Duodenal mucosa (tissue), 2 donors: ENCODE measurements around the gene LRSAM1.

ENCODE experiments used
- H3K27ac ChIP-seq: one replicate; pipeline ENCODE4 v1.7.0; 2013; ENCODE audit warnings: low read depth, low read length
- H3K27me3 ChIP-seq, 2 donors: one replicate each; pipeline ENCODE4 v1.7.0; 2013; ENCODE audit warnings: low read length in 2 of 2, control low read depth in 1 of 2; ENCODE audit not compliant: insufficient read depth in 2 of 2, control insufficient read depth in 1 of 2
- H3K36me3 ChIP-seq, 2 donors: one replicate each; pipeline ENCODE4 v1.7.0; 2013; ENCODE audit warnings: low read length in 2 of 2, control low read depth in 1 of 2; ENCODE audit not compliant: insufficient read depth in 2 of 2, control insufficient read depth in 1 of 2
- H3K4me1 ChIP-seq, 2 donors: one replicate each; pipeline ENCODE4 v1.7.0; 2013; ENCODE audit warnings: low read length in 2 of 2, control low read depth in 1 of 2; ENCODE audit not compliant: insufficient read depth in 2 of 2, control insufficient read depth in 1 of 2
- H3K4me3 ChIP-seq, 2 donors: one replicate each; pipeline ENCODE4 v1.7.0; 2013; ENCODE audit warnings: low read length in 2 of 2, low read depth in 1 of 2
- H3K9ac ChIP-seq, 2 donors: one replicate each; pipeline ENCODE4 v1.7.0; 2013; ENCODE audit warnings: low read length in 2 of 2, low read depth in 1 of 2
- H3K9me3 ChIP-seq, 2 donors: one replicate each; pipeline ENCODE4 v1.7.0; 2013; ENCODE audit warnings: low read length in 2 of 2, control low read depth in 1 of 2; ENCODE audit not compliant: control insufficient read depth in 1 of 2

Gene LRSAM1

DNA sequence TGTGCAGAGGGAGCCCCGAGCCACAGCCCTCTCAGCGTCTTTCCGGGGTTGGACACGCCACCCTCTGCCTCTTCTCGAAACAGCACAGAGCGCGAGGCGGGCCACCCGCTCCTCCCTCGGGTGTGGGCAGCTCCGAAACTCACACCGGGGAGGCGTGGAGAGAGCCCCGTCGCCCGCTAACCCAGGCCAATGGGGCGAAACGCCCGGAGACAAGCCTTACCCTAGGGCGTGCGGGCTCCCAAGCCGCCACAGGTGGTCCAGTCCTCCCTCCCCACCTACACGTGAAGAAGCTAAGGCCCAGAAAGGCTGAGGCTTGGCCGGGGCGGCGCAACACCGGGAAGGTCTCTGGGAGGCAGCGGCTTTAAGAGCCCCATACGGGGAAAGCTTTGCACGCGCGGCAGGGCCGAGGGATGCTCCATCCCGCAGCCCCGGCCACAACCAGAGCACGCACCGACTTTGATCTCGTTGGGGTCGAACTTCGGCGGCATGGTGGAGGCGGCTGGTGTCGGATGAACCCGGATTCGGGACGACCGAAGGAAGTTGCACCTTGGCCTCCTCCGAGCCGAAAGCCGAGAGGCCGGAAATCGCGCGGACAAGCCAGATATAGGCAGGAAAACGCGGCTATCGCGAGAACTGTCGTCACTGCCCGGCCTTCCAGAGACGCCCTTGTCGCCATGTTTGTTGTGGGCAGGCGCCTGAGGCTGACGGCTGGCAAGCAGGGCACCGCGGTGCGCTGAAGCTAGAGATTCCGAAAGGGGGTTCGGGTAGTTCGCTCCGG lies at the start of gene LRSAM1, which contains the start of gene RPL12:
TSS of gene LRSAM1 (plus strand) at position 681 of the 778 bp plus-strand sequence. CDS start 3,018 bp downstream, outside the sequence.
TSS of gene RPL12 (minus strand) at position 577 of the 778 bp plus-strand sequence. CDS start at position 488, 89 bp downstream.
- no peaks in the 10 kb centered on the region for H3K9me3 ChIP-seq
- peaks cover 32 to 42% of the 10 kb centered on the region in 2 donors for H3K36me3 ChIP-seq
- no peaks in the 10 kb centered on the region for H3K27me3 ChIP-seq
- peak within 1 kb of the TSS; percentile 94 to 95 for H3K4me3 ChIP-seq
- peaks cover 28 to 41% of the 10 kb centered on the region in 2 donors for H3K4me1 ChIP-seq
- H3K9ac ChIP-seq = peak within 1 kb of the TSS; percentile 92 to 96
- H3K27ac ChIP-seq = peak within 1 kb of the TSS; percentile 88

DNA sequence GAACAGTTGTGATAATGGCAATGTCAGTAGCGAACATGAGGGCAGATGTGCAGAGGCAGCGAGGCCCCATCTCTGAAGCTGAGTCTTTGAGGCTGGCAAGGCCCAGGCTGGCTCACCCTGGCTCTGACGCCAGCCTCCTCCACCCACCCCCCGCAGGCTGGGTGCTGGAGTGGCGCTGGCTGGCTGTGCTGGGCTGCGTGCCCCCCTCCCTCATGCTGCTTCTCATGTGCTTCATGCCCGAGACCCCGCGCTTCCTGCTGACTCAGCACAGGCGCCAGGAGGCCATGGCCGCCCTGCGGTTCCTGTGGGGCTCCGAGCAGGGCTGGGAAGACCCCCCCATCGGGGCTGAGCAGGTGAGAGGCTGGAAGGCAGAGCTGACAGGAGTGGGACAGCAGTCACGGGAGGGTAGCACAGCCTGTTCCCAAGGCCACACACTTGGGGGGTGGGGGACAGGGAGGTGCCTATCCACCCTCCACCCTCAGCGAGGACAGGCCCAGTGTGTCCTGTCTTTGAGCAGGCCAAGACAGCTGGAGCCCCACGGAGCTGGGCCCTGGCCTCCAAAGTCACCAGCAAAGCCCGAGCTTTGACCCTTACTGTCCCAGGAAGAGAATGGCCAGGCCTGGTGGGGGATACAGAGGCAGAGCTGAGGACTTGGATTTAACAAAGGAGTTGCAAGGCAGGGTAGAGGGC lies 48.8 kb upstream of the LRSAM1 start:
- peaks cover 21 to 43% of the 10 kb centered on the region in 2 donors for H3K36me3 ChIP-seq

DNA sequence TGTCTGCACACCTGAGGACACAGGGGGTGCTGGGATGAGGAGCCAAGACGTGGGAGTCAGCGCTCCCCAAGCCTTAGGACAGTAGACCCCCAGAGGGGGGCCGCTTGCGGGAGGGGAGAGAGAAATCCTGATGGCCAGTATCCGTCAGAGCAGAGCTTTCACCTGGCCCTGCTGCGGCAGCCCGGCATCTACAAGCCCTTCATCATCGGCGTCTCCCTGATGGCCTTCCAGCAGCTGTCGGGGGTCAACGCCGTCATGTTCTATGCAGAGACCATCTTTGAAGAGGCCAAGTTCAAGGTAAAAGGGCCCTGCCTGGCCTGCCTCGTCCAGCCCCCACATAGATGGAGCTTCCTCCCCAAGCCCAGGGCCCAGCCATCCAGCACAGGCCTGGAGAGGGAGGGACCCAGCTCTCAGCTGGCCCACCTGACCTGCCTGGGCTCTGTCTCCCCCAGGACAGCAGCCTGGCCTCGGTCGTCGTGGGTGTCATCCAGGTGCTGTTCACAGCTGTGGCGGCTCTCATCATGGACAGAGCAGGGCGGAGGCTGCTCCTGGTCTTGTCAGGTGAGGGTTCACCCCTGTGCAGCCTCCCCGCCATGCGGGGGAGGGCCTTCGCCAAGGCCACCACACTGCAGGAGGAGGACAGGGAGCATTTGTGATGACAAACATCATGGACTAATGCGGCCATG lies 47.7 kb upstream of the LRSAM1 start:
- H3K27me3 ChIP-seq = no peaks in the 10 kb centered on the region
- no peaks in the 10 kb centered on the region for H3K9me3 ChIP-seq
- H3K4me3 ChIP-seq = no peak overlapping the region
- no peak overlapping the region for H3K9ac ChIP-seq
- peaks cover 21 to 43% of the 10 kb centered on the region in 2 donors for H3K36me3 ChIP-seq
- H3K27ac ChIP-seq = no peak overlapping the region
- H3K4me1 ChIP-seq = peaks cover 1 to 4% of the 10 kb centered on the region in 2 donors

More for the DNA sequence above, 48.8 kb upstream of the LRSAM1 start:
- no peaks in the 10 kb centered on the region for H3K9me3 ChIP-seq
- no peak overlapping the region for H3K9ac ChIP-seq
- no peak overlapping the region for H3K27ac ChIP-seq
- no peaks in the 10 kb centered on the region for H3K27me3 ChIP-seq
- no peak overlapping the region for H3K4me3 ChIP-seq
- peaks cover 10% of the 10 kb centered on the region in 2 donors for H3K4me1 ChIP-seq

DNA sequence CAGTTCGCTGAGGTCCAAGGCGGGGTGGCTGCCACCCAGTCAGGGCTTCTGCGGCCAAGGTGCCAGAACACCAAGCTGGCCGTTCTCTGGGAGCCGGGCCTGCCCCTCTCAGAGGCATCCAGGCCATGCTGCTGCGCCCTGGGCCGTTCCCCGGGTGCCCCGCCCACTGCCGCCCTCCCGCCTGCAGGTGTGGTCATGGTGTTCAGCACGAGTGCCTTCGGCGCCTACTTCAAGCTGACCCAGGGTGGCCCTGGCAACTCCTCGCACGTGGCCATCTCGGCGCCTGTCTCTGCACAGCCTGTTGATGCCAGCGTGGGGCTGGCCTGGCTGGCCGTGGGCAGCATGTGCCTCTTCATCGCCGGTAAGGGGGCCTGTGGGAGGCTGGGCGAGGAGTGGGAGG lies 46.7 kb upstream of the LRSAM1 start:
- Histone ChIP-seq H3K36me3 (peaks cover 21 to 43% of the 10 kb centered on the region in 2 donors), H3K4me1 (no peaks in the 10 kb centered on the region), H3K4me3 (no peak overlapping the region), H3K9me3 (no peaks in the 10 kb centered on the region), H3K9ac (no peak overlapping the region), H3K27ac (no peak overlapping the region), H3K27me3 (no peaks in the 10 kb centered on the region)

DNA sequence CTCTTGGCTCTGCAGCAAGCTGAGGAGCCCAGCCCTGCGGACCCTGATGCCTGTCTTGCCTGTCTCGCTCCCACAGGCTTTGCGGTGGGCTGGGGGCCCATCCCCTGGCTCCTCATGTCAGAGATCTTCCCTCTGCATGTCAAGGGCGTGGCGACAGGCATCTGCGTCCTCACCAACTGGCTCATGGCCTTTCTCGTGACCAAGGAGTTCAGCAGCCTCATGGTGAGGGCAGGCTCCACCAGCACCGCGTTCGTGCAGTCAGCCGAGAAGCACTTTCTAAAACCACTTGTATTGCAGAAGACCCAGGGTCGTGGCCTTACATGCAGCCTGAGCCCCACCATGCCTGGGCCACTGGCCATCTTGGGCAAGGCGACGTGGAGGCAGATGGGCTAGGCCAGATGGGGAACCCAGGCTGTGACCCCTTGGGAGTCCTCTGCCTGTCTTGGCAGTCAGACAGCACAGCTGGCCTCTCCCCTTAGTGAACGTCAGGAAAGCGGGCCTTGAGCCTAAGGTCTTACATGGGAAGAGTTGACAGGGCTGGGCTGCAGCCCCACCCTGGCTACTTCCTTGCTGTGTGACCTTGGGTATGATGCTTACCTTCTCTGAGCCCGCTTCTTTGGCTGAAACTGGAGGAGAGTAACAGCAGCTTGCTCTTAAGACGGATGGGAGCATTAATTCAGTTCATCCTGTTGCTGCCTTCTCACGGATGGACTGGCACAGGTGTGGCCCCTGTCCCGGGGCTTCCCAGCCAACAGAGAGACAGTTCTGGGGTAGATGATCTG lies 45.8 kb upstream of the LRSAM1 start:
- Histone ChIP-seq H3K27ac (no peak overlapping the region), H3K9me3 (no peaks in the 10 kb centered on the region), H3K4me3 (no peak overlapping the region), H3K9ac (no peak overlapping the region), H3K27me3 (no peaks in the 10 kb centered on the region), H3K36me3 (peaks cover 21 to 43% of the 10 kb centered on the region in 2 donors), H3K4me1 (no peaks in the 10 kb centered on the region)

DNA sequence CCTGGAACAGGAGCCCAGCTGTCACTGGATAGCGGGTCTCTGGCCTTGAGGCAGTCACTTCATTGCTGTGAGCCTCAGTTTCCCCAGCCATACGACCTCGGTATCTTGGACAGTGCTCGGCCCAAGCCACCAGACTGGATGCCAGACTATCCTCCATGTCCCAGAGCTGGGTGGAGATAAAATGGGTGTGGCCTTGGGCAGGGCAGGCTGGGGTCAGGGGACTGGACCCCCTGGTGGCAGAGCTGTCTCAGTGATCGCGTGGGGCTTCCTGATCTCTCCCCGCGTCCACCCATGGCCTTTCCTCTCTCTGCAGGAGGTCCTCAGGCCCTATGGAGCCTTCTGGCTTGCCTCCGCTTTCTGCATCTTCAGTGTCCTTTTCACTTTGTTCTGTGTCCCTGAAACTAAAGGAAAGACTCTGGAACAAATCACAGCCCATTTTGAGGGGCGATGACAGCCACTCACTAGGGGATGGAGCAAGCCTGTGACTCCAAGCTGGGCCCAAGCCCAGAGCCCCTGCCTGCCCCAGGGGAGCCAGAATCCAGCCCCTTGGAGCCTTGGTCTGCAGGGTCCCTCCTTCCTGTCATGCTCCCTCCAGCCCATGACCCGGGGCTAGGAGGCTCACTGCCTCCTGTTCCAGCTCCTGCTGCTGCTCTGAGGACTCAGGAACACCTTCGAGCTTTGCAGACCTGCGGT lies 44.4 kb upstream of the LRSAM1 start:
- H3K27ac ChIP-seq = no peak overlapping the region
- no peaks in the 10 kb centered on the region for H3K27me3 ChIP-seq
- peaks cover 21 to 33% of the 10 kb centered on the region in 2 donors for H3K36me3 ChIP-seq
- H3K9me3 ChIP-seq = no peaks in the 10 kb centered on the region
- no peaks in the 10 kb centered on the region for H3K4me1 ChIP-seq
- H3K4me3 ChIP-seq = no peak overlapping the region
- no peak overlapping the region for H3K9ac ChIP-seq

DNA sequence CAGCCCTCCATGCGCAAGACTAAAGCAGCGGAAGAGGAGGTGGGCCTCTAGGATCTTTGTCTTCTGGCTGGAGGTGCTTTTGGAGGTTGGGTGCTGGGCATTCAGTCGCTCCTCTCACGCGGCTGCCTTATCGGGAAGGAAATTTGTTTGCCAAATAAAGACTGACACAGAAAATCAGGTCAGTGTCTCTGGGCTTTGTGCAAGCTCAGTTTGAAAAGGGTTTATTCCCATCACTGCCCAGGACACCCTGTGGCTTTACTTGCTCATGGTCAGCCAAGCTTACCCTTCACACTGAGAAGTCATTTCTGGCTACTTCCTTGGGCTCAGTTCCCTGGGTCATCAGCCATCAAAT lies 43.8 kb upstream of the LRSAM1 start:
- Histone ChIP-seq H3K27me3 (no peaks in the 10 kb centered on the region), H3K27ac (no peak overlapping the region), H3K36me3 (peaks cover 21 to 28% of the 10 kb centered on the region in 2 donors), H3K4me3 (no peak overlapping the region), H3K9me3 (no peaks in the 10 kb centered on the region), H3K9ac (no peak overlapping the region), H3K4me1 (no peaks in the 10 kb centered on the region)

DNA sequence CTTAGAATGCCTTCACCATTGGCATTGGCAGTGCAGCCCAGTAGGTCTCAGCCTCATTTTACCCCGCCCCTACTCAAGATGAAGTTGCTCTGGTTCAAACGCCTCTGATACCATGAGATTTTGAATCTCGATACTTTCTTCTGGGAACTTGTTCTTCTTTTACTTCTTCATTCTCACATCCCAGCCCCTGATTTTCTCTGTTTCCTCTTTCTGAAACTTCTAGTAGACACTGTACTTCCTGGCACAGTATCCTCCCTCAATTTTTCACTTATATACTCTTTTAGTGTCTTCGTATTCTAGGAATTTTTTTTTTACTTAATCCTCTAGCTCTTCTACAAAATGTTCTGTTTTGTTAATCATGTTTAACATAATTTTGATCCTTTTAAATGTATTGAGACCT lies 40.2 kb upstream of the LRSAM1 start:
- H3K27me3 ChIP-seq = no peaks in the 10 kb centered on the region
- no peak overlapping the region for H3K9ac ChIP-seq
- no peaks in the 10 kb centered on the region for H3K9me3 ChIP-seq
- no peak overlapping the region for H3K4me3 ChIP-seq
- H3K27ac ChIP-seq = no peak overlapping the region
- H3K4me1 ChIP-seq = no peaks in the 10 kb centered on the region
- H3K36me3 ChIP-seq = peaks cover 2 to 4% of the 10 kb centered on the region in 2 donors

DNA sequence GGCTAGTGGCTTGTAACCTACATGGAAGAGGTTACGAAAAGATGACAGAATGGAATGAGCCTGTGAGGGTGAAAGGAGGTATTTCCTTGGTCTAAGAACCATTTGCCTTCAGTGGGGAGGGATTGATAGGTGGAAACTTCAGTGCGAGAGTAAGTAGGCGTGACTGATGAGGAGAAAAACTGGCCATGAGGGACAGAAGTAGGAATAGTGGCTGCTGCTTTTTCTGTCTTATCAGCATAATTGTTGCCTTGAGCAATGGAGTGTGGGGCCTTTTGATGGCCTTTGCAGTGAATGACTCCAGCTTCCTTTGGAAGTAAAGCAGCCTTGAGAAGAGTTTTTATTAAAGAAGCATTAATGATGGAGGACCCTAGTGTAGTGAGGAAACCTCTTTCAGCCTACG lies 36.2 kb upstream of the LRSAM1 start:
- no peaks in the 10 kb centered on the region for H3K27me3 ChIP-seq
- H3K4me3 ChIP-seq = no peak overlapping the region
- no peaks in the 10 kb centered on the region for H3K4me1 ChIP-seq
- H3K36me3 ChIP-seq = peaks cover 0 to 9% of the 10 kb centered on the region in 2 donors
- no peaks in the 10 kb centered on the region for H3K9me3 ChIP-seq
- no peak overlapping the region for H3K27ac ChIP-seq
- H3K9ac ChIP-seq = no peak overlapping the region
